GM18519 (cell line): ENCODE data around the gene RAP1GDS1.
"Not testable (repeated sequence)": the region's sequence is repeated elsewhere in the genome, so short reads cannot be mapped to it uniquely, and the experiment has no call there.

Source experiments
- ATAC-seq: cut with Tn5 transposase; IDR thresholded peaks from one replicate; pipeline ENCODE4 v1.9.1; 2021; ENCODE audit warnings: mild to moderate bottlenecking, moderate library complexity; ENCODE audit not compliant: unreplicated experiment, low FRiP score

Gene RAP1GDS1

GRCh38 chr4:98285676-98286075, 24.5 kb downstream of the RAP1GDS1 start:
- ATAC-seq = no peak

DNA sequence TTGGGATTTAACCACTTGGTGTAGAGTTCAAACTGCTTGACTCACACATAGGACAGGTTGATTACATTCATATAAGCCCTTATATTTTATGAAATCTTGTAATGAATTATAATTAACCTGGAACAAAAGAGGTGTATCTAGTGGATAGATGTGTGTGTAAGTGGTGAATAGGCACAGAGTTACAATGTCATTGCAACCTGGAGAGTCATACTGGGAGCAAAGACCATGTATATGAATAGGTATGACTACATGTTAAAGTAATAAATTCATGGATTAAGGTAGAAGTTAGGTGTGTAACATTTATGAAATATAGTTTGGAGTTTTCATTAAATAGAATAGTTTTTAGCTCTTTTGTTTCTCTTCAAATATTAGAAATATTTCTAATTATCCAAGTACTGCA, 26.1 kb downstream of the RAP1GDS1 start:
- no peak for ATAC-seq

DNA sequence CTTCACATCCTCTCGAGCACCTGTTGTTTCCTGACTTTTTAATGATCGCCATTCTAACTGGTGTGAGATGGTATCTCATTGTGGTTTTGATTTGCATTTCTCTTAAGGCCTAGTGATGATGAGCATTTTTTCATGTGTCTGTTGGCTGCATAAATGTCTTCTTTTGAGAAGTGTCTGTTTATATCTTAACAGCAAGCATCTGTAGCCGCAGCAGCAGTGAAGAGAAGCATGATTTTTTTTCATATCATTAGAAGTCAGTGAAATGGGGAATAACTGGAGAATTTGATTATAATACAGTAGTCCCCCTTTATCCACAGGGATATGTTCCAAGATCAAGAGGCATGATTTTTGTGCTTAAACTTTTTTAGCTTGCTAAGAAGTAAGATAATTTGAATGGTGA, 27.5 kb downstream of the RAP1GDS1 start:
- not testable (repeated sequence) for ATAC-seq

GRCh38 chr4:98289375-98289774, 28.2 kb downstream of the RAP1GDS1 start:
- ATAC-seq = peak; percentile 60

DNA sequence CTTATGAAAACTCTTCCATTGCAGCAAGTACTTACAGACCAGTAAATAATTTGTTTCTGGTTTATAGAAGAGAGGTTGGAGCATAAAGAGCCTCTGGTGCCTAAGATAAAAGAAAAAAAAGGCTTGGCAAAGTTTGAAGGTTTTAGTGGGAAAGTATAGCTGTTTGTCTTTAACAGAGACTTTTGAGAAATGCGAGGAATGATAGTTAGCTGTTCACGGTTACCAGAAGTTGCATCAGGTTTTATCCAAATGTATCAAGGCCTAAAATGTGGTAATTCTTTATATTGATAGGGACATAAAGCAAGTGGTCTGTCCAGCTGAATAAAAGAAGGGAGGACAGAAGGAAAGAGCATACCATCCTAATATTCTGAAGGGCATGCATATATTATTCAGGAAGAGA, 29.3 kb downstream of the RAP1GDS1 start:
- ATAC-seq = no peak

DNA sequence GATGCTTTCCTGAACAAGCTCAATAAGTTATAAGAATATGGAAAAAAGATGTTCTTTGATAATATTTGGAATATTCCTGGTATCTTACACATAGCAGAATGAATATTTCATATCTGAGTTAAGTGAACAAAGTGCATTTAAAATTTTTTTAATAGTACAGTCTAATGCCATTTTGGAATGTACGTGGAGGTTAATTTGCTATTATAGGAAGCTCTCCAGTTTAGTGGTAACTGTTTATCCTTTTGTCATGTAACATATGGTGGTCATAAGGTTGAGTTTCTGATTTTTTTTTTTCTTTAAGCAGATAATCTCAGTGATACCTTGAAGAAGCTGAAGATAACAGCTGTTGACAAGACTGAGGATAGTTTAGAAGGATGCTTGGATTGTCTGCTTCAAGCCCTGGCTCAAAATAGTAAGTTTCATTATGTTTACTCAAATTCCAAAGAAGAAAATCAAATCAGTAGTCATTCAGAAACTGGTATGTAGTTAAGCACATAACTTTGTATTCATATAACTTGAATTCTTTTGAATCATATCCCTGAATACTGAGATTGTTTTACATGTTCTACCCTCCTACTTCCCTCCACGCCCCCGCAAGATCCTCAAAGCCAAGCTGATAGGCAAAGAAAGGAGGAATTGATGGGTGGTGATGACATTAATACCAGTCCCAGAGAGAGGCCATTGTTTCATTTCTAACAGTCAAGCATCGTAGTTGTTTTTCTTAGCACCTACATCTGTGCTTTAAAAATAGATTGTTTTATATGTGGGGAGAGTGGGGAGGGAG, 32.1 kb downstream of the RAP1GDS1 start:
- no peak for ATAC-seq

GRCh38 chr4:98298022-98298421, 36.8 kb downstream of the RAP1GDS1 start:
- ATAC-seq = no peak

GRCh38 chr4:98300706-98301105, 39.5 kb downstream of the RAP1GDS1 start:
- no peak for ATAC-seq

DNA sequence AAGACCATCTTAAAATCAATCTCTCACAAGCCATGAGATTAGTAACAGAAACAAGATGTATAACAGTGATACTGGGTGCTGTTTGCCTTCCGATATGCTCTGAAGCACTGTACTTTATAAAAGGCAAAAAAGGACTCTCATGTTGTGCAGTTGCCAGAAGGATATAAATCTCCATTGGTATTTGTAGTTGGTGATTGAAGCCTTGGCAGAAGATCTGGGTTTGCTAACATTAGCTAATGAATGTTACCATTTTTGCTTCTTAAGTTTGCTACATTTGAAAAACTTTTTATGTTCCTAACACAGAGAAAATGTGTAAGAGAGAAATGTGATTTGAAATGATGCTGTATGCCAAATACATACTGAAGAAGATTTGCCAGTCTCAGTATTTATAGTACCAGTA, 44.4 kb downstream of the RAP1GDS1 start:
- no peak for ATAC-seq

- no peak for ATAC-seq
Observed at GRCh38 chr4:98310867-98311266, 49.7 kb downstream of the RAP1GDS1 start.

DNA sequence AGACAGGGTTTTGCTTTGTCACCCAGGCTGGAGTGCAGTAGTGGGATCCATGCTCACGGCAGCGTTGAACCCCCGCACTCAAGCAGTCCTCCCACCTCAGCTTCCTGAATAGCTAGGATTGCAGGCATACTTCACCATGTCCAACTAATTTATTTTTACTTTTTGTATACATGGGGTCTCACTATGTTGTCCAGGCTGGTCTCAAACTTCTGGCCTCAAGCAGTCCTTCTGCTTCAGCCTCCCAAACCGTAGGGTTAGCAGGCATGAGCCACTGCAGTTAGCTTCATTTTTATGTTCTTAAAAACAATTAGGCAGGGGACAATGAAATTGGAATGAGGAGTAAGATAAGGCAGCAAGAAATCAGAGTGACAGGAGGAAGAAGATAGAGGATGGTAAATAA, 50.5 kb downstream of the RAP1GDS1 start:
- no peak for ATAC-seq

DNA sequence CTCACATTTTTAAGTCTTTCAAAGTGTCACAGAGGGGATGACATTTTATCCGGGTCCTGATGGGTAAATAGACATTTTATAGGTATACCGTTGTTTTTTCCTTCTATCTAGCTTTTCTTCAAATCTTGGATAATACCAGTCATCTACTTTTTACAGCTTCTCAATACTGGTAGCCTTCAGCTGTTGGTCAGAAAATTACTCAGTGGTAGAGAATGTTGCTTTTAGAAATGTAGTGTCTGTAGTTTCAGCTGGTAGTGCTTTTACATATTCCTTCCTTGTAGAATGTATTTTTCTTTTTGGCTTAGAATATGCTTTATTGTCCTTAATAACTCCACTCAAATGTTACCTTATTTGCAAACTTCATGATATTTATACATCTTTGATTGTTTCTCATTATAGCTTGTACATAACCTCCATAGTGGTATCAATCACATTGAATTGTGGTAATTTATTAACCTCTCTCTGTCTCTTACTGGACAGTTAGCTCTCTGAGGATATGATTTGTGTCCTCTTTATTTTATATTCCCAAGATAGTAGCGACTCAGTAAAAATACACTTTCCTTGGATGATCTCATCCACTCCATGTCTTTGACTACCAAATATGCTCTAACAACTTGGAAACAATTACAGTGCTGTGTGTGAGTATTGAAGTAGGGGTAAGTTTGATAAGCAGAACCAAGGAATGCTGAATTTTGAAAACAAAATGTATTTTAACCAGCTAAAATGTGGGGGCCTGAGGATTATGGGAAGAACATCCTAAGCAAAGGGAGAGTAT, 53.8 kb downstream of the RAP1GDS1 start:
- no peak for ATAC-seq

DNA sequence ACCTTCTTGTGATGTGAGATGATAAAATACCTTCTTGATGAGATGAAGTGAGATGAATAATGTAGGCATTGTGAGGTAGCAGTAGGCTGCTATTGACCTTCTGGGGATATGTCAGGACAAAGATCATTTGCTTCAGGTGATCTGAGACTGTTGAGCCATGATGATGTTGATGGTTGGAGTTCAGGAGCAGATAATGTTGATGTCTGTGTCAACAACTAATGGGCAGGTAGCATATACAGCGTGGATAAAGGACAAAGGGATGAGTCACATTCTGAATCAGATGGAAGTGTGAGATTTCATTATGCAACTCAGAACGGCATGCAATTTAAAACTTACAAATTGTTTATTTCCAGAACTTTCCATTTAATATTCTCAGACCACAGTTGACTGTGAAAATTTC, 57.3 kb downstream of the RAP1GDS1 start:
- ATAC-seq = no peak

DNA sequence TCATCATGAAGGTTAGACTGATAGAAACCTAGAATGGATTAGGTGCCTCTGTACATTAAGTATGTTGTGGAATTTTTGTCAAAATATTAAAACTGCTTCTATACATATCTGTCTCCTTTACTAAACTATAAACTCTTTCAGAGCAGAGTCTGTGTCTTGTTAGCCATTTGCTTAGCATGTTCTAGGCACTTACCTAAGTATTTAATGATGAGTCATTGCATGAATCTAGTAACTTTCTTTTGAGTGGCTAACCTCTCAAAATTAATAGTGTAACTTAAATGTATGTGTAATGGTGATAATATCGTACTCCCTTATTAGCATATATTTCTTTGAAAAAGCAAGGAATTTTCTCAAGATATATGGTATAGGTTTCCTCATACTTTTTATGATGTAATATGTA, 57.8 kb downstream of the RAP1GDS1 start:
- ATAC-seq = no peak

DNA sequence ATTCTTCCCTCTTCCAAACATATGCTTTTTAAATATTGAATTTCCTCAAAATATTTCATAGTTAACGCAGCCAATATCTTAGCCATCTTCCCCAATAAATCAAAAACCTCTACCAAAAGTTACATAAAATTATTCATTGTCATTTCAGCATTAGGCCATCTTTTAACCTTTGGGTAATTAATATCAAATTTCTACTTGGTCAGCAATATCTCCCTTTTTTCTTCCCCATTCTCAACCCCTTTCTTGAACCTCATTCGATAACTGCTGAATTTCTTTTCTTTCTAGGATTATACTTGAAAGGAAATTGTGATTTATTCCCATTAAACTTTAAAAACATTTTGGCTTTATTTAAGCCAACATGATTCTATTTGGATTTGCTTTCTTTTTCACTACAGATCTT, 65.0 kb downstream of the RAP1GDS1 start:
- ATAC-seq = no peak

DNA sequence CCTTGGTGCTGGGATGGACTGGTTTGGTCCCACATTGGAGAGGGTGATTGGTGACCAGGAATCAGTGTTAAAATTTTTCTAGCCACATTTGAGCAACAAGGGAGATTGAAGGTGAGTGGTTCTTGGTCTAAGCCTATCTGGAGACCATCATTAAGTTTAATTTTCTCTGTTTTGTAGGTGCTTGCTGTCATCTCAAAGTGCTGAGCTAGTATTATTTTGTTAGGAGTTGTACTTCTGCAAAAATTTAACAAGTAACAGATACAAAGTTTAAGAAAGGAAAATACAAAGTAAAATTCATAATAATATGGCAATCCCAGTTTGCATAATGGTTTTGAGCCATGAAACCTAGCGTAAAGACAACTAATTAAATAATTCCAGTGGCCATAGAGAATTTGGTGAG, 66.5 kb downstream of the RAP1GDS1 start:
- no peak for ATAC-seq

GRCh38 chr4:98329879-98330640, 68.9 kb downstream of the RAP1GDS1 start:
- ATAC-seq = not testable (repeated sequence)

DNA sequence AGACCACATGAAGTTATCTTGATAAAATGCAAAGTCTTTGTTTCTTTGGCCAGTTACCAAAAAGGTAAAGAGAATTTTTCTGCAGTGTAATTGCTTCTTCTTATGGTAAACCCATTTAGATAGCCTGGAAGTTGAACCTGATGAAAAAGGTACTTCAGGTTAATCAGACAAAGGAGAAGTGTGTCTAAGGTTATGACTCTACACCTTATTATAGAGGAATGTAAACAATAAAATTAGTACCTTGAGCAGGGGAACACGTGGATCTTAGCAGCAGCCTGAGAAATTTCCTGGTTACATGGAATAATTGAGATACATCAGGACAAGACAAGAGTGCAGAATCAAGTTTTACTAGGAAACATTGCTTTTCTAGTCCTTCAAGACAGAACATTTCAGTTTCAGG, 70.8 kb downstream of the RAP1GDS1 start:
- ATAC-seq = no peak

DNA sequence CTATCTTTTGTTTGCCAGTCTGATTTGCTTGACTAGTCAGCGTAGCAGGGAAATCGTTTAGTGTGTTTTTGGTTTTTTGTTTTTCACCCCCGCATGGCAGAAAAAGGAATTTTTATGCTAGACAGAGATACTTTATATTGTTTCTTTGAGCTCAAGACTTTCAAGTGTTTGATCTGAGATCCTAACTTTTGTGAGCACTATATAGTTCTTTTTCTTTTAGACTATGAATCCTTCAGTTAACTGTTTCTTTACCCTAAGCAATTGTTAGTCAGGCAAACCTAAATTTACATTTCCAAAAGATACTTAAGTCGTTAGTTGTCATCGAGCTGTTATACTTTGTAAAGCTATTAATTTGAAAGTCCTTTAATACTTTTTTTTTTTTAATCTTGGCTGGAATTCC, 73.3 kb downstream of the RAP1GDS1 start:
- no peak for ATAC-seq

- ATAC-seq = no peak
Observed at GRCh38 chr4:98338761-98339438, 77.7 kb downstream of the RAP1GDS1 start.

DNA sequence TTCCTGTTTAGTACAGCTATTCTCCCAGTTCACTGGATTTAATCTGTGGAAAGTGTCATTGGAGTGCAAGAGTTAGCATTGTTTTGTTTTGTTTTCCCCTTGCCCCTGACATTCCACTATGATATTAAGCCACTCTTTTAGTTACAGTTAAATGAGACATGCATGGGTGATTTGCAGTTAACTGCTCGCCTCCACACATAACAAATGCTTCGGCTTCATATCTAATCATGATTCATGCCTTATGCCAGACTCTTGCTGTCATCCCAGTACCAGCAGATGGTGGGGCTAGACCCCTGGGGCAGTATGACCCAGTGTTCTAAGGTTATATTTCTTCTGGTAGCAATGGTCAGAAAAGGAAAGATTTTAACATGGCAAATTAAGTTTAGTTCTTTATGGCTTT, 80.1 kb downstream of the RAP1GDS1 start:
- ATAC-seq = no peak
